Left renal cortex interstitium (tissue), 4 donors: ENCODE measurements around the gene POU1F1. TPM values are rescaled to one million over a fixed set of nuclear protein-coding genes. Genes with fewer than 3 reads are reported as not detected.
A peak's percentile ranks its signal among the peaks of the same experiment; 100 is the strongest.
"Not testable (repeated sequence)": the region's sequence is repeated elsewhere in the genome, so short reads cannot be mapped to it uniquely, and the experiment has no call there.

Experiments used
- DNase-seq, 4 donors: peaks; one replicate each; pipeline ENCODE4 v3.0.0-alpha.2; 2013; ENCODE audit warnings: low read depth in 4 of 4, low spot score in 2 of 4, missing footprints in 1 of 4
- polyA plus RNA-seq, 4 donors: library from polyadenylated mRNA; unstranded; fragments of 120-200 nt; gene quantifications; one replicate each; pipeline ENCODE4 v1.2.1, GENCODE V29; 2013; ENCODE audit not compliant: insufficient read length in 4 of 4

The POU1F1 gene, protein sequence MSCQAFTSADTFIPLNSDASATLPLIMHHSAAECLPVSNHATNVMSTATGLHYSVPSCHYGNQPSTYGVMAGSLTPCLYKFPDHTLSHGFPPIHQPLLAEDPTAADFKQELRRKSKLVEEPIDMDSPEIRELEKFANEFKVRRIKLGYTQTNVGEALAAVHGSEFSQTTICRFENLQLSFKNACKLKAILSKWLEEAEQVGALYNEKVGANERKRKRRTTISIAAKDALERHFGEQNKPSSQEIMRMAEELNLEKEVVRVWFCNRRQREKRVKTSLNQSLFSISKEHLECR
- under 1 TPM in 1 of 4 donors, not detected in 3; 0.08 TPM for polyA plus RNA-seq

DNA sequence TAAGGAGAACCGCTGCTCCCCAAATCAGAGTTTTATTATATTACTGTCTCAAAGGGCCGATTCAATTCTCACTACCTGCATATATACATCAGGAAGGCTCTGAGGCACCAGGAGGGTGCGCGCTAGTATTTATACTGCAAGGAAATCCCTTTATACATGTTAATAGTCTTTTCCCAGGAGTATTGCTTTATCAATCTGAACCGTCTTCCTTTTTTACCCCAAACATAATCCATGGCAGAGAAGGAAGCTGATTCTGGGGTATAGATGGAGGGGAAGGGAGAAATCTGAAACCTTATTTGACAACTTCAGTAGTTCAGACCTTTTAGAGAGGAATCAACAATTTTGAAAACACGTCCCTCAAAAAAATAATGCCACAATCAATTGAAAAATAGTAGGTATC, at the start of gene POU1F1:
TSS of gene POU1F1 (minus strand) at position 101 of the 400 bp plus-strand sequence. CDS start 122 bp downstream, outside the sequence.
- no peak for DNase-seq

DNA sequence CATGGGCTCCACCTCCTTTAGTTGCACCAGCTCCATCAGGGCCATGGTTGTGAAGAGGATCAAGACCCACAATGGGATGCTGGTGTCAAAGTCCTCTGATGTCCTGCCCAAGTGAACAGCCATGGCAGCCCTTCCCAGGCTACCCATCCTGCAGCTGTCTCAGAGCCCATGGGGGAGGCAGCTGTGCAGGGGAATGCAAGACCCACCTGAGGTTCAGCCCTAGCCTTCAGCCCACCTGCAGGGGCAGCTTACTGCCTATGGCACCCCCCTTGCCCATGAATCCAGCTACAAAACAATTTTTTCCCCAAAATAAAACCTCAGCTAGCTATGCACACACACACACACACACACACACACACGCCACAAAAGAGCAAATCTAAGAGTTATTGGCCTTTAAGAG, 48.2 kb upstream of the POU1F1 start:
- DNase-seq: no peak

DNA sequence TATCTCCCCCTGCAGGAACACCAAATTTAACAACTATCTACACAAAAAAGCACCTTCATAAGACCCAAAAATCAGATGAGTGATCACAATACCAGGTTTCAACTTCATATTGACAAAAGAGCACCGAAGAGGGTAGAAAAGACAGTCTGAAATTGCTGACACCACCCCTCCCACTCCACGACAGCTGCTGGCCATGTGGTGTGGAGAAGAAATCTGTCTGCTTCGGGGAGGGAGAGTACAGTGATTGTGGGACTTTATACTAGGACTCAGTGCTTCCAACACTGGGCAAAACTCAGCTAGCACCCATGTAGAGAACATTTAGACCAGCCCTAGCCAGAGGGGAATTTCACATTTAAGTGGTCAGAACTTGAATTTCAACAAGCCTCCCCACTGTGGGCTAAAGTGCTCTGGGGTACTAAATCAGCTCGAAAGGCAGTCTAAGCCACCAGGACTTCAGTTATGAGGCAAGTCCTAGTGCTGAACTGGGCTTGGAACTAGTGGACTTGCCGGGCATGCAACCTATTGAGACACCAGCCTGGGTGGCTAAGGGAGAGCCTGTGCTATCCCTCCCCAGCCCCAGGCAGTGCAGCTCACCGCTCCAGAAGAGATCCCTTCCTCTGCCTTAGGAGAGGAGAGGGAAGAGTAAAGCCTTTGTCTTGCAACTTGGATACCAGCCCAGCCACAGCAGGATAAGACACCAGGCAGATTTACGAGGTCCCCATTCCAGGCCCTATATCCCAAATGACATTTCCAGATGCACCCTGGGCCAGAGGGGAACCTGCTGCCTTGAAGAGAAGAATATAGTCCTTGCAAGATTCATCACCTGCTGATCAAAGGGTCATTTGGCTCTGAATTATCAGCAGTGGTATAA, 44.6 kb upstream of the POU1F1 start:
- DNase-seq: no peak

DNA sequence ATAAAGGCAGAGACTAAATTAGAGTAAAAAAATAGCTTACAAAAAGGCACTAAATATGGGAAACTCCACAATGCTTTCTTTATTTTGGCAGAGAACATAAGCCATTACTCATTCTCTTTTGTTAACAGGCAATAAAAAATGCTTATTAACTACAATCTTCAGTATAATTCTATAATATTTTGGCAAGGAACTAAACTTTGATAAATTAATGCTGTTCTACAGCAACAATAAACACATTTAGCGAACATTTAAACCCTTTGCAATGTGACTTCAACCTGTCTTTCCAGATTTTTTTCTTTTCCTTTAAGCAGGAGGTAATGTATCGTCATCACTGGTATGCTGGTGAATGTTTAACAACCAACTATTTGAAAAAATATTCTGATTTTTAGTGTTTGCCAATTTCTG, 42.2 kb upstream of the POU1F1 start:
- DNase-seq: peak in 1 of 4 donors; percentile 10

DNA sequence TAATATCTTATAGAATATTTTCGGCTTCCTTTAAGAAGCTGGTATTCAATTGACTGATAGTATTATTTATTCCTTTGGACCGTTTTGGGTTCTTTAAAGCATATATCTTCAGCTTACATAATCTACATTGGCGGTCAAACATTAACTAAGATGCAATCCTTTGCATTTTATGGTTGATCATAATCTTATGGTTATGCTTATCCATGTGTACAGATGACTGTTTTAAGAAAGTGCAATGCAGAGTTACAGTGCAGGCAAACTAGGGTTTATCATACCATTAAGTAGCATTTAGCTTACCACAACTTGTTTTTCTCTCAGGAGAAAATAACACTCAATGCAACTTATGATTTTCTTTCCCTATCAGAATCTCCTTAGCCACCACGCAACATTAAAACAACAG, 41.4 kb upstream of the POU1F1 start:
- no peak for DNase-seq

DNA sequence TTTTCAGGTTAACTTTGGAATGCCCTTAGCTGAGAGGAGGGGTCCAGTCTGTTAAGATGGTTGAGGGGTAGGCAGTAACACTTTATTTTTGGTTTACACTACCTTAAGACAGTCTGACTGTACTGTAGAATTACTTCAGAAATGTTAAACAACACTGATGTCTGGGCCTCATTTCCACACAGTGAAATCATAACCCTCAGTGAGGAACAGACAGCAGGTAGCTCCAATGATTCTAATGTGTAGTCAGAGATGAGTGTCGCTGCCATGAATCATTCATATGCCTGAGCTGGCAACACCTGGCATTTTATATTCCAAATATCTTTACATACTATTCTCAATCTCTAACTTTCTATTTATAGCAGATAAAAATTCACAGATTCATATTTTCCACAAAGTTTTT, 37.3 kb upstream of the POU1F1 start:
- DNase-seq: no peak

DNA sequence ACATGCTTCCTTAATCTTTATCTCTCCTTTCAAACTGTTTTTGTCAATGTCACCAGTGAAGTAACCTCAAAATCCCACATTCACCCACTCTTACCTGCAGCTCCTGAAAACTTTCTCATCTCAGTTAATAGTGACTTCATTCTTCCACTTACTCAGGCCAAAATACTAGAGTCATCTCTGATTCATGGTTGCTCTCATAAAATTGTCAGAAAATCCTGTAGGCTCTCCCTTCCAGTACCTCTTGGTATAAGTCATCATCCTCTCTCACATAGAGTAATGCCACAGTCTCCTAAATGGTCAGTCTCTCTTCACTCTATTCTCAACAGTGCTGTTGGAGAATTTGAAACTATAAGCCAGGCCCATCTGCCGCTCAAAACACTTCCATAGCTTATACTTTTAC, 34.9 kb upstream of the POU1F1 start:
- no peak for DNase-seq

DNA sequence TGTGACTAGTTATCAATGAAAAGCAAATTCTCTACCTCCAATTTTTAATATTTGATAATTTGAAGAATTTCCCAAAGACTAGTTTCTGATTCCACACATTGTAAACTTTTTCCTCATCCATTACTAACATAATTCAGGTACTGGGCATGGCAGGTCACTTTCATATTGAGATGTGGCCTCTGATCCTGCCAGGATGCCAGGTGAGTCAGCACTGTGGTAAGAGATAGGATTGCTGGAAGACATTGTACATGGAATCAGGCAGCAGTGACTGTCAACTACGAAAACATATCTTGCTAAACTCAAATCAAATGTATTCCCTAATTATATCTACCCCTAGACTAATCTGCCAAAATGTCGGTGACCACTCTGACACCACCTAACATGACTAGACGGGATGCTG, 33.2 kb upstream of the POU1F1 start:
- no peak for DNase-seq

DNA sequence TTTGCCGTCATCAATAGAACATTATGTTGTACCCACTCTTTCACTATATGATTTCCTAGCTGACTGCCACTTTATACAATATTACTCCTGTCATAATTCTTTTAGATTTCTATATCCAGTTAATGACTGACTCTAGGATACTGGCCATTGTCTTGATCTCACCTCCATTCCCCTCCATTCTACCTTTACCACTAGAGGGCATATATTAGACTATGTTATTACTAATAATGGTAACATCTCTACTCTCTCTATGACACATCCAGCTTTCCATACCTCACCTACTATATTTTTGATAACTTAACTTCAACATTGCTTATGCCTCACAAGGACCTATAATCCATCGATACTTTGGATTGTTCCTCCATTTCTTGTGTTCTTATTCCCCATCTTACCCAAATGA, 31.4 kb upstream of the POU1F1 start:
- no peak for DNase-seq

DNA sequence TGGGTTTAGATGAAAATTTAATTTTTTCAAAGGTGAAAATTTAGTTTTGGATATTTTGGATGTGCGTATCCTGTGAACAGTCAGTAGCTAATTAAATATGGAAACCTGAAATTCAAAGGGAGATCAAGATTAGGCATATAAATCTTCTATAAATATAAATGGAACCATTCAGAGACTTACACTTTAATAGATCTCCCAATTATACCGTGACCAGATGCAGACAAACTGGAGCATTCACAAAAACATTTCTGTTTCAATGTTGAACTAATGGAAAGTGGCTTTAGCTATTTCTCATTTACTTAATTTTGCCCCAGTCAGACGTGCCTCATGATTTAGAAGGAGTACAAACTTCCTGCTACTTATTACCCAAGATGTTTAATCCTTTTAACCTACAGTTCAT, 29.1 kb upstream of the POU1F1 start:
- no peak for DNase-seq

DNA sequence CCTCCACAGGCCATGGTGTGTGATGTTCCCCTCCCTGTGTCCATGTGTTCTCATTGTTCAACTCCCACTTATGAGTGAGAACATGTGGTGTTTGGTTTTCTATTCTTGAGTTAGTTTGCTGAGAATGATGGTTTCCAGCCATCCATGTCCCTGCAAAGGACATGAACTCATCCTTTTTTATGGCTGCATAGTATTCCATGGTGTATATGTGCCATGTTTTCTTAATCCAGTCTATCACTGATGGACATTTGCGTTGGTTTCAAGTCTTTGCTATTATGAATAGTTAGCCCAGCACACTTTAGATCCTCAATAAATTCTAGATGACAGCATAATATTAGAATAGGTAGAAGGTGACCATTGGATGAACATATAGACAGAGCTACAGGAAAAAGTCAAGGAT, 28.6 kb upstream of the POU1F1 start:
- DNase-seq: not testable (repeated sequence)

DNA sequence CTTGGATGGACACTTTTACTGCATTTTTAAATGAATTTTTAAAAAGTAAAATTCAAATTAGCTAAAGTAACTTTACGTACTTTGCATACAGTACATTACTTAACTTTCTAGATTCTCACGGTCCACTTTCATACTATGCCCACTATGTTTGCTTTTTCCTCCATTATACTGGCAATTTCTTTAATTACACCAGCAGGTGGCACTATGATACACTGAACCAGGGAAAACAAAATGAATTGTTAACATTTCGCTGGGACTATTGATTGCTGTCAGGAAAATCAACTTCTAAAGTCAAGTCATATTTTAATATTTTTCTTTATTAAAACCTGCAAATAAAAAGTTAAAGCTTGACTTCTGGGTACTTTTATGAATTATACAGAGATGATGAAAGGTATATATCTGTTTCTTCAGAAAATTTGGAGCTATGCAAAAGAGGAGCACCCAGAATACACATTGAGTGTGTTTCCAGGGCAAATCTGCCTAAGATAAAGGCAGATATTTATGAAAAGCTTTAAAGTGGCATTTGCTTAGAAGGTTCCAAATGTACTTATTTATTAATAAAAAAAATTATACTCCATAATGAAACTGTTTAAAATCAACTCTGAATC, 21.8 kb upstream of the POU1F1 start:
- DNase-seq: peak in 1 of 4 donors; percentile 13

DNA sequence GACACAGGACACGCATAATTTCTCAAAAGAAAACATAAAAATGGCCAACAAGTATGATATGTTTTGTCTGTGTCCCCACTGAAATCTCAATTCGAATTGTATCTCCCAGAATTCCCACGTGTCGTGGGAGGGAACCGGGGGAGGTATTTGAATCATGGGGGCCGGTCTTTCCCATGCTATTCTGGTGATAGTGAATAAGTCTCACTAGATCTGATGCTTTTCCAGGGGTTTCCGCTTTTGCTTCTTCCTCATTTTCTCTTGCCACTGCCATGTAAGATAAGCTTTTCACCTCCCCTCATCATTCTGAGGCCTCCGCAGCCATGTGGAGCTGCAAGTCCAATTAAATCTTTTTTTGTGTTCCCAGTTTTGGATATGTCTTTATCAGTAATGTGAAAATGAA, 12.1 kb upstream of the POU1F1 start:
- DNase-seq: no peak

DNA sequence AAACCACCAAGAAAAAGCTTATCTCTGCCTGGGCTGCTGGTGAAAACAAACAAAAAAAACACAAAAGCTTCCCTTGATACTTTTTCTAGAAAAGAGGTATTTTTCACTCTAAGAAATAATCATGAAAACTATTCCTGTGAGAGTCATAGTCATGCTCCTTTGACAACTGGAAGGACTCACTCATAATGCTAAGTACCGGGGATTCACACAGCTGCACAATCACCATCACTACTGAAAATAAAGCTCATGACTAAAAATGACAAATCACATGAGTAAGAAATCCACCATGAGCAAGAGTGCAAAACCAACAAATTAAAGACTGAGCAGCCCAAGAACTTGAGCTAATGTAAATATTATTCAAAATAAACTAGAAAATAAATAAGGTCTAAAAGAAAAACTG, 10.6 kb upstream of the POU1F1 start:
- DNase-seq: no peak

DNA sequence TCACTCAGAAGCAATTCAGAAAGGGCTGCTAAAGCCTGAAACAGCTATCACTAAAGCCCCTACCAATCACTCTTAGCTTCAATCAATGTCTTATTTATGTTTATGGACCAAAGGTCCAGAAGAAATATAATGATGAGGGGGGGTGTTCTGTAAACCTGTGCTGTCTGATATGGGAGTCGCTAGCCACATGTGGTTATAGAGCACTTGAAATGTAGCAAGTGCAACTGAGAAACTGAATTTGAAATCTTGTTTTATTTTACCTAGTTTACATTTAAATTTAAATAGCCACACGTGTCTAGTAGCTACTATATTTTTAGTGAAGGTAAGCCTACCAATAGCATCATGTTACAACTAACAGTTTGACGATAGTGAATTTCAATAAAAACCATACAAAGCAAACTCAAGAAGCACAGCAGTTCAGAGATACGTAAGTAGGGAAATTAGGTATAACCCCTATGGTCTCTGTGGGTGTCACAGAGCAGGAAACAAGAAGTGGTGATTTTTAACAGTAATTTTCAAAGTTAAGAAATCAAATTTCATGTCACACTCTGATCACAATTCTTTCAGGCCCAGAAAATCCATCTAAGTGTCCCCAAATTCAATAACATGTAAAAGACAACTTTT, 3.6 kb downstream of the POU1F1 start:
- no peak for DNase-seq

DNA sequence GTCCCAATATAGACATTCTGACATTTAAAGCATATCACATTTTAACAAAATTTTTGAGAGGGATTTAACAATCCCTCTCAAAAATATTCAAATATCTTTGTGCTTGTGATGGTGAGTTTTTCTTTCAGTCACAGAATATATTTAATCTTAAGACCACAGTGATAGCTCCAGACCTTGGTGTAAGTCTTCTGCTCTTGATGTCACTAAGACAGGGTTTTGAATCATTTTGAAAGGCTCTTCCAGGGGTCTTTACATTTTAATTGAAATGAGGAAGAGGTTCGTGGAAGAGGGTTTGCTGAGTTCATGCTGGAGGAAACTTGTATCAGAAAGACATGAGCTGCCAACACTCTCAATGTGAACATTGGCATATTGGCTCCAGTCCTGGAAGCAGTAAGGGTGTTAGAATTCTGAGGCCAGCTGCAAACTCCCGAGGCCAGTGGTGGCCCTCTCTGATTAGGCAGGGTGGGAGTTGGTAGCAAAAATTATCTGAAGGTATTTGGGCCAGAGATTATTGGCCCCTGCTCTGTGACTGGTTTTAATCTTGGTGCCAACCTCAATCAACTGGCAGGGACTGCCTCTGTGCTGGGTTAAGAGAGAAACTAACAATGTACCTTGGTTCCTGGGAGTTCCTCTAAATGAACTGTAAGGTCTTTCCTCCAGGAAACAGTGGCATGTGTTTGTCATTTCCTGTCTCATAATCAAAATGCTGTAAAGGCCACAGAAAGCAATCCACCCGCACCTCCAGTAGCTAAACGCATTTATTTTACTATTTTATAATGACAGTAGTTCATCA, 5.3 kb downstream of the POU1F1 start:
- no peak for DNase-seq

DNA sequence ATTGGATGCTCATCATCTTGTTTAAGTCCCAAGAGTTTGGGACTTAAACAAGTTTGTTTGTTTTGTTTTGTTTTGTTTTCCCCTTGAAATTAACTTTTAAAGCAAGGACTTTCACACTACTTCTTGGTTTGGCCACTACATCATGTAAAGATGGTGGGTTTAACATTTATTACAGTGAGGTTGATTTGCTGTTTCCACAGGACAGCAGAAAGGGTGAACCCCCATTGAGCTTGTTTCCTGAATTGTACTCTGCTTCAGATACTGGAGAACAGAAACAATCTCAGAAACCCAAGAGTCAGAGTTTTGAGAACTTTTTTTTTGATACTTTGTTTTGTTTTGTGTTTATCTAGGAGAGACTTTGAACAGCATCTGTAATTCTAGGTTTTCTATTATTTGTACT, 6.7 kb downstream of the POU1F1 start:
- DNase-seq: no peak

DNA sequence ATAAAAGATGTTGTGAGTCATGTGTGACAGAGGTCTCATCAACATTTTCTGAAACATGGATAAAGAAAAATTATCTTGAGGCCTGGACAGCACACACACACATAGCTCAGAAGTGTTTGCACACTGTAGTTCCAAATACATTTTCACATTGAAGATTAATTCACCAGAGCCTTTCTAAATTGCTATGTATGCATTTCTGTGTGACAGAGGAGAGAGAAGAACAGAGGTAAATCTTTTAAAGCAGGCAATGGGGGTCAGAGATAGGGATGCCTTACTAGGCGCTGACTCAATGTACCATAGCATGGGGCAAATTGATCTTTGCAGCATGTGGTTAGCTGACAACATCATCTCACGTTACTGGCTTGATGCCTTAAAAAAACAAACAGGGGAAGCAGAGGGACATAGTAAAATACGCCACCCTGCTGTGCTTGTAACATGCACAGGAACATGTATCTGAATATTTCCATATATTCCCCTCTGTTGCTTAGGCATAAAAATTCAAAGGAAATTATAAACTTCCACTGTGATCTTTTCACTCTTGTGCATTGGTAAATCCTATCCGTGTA, 7.7 kb downstream of the POU1F1 start:
- no peak for DNase-seq

DNA sequence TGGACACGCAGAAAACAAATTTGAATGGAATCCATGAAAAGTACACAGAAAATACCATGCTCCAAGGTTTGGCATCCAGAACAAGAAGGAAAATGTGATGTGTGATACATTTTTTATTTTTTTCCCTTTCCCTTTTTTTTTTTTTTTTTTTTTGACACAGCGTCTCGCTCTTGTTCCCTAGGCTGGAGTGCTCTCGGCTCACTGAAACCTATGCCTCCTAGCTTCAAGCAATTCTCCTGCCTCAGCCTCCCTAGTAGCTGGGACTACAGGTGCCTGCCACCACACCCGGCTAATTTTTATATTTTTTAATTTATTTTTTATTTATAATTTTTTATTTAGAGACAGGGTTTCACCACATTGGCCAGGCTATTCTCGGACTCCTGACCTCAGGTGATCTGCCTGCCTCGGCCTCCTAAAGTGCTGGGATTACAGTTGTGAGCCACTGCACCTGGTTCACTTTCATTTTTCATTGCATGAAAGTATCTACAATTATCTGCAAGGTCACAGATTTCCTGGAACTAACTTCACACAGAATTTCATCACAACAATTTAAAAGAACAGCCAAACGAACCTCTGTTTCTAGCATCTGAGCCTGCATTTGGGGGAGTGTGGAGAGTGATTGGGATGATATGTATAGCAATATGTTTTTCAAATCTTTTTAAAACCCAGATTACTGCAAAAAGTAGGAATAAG, 8.3 kb downstream of the POU1F1 start:
- no peak for DNase-seq
